ENCODE data around the gene C2orf42.
"Not testable (repeated sequence)": the region's sequence is repeated elsewhere in the genome, so short reads cannot be mapped to it uniquely, and the experiment has no call there.

DNA sequence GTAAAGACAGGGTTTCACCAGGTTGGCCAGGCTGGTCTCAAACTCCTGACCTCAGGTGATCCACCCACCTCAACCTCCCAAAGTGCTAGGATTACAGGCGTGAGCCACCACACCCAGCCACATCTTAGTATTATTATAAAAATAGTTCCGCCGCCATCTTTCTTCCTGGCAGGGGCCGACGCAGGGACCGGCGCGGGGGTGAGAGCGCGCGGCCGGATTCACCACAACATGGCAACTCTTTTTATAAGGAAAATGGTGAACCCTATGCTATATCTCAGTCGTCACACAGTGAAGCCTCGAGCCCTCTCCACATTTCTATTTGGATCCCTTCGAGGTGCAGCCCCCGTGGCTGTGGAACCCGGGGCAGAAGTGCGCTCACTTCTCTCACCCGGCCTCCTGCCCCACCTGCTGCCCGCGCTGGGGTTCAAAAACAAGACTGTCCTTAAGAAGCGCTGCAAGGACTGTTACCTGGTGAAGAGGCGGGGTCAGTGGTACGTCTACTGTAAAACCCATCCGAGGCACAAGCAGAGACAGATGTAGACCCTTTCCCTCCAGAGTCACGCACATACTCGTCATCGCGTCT is 88.4 kb downstream of the C2orf42 start:
- TF ChIP-seq, protein P1, sequence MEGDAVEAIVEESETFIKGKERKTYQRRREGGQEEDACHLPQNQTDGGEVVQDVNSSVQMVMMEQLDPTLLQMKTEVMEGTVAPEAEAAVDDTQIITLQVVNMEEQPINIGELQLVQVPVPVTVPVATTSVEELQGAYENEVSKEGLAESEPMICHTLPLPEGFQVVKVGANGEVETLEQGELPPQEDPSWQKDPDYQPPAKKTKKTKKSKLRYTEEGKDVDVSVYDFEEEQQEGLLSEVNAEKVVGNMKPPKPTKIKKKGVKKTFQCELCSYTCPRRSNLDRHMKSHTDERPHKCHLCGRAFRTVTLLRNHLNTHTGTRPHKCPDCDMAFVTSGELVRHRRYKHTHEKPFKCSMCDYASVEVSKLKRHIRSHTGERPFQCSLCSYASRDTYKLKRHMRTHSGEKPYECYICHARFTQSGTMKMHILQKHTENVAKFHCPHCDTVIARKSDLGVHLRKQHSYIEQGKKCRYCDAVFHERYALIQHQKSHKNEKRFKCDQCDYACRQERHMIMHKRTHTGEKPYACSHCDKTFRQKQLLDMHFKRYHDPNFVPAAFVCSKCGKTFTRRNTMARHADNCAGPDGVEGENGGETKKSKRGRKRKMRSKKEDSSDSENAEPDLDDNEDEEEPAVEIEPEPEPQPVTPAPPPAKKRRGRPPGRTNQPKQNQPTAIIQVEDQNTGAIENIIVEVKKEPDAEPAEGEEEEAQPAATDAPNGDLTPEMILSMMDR (conservative IDR thresholded peaks at IDR 0.05; ENCODE audit: low read depth, low read length) = not testable (repeated sequence)
- TF ChIP-seq EZH2 (IDR thresholded peaks at IDR 0.05; ENCODE audit: borderline replicate concordance, low read depth, low read length, poor library complexity, severe bottlenecking) = not testable (repeated sequence)

Data from A673 (cell line).